K562 (cell line): ENCODE data around the gene NFATC2. TPM values are rescaled to one million over a fixed set of nuclear protein-coding genes. Genes with fewer than 3 reads are reported as not detected.

Source experiments
- ATAC-seq: fragments of 200-7000 bp; cut with Tn5 transposase; 3 replicates; pipeline ENCODE4 v1.9.1; 2020; ENCODE audit warnings: moderate library complexity
- BruUV-seq: library from RNA; stranded (reverse); fragments of 400-500 nt; replicated peaks from 2 replicates; lab custom pipeline; 2021; lab: Mats Ljungman, UMichigan
- CTCF ChIA-PET: fragments of 300-600 bp; formaldehyde crosslinking; extraction: SDS; loops from one replicate; lab custom pipeline; 2021; ENCODE audit warnings: low intra/inter-chr PET ratio; lab: Yijun Ruan, JAX
- POLR2A ChIA-PET: fragments of 300-600, 350-650 bp; sonication (Branson Sonifier 250); formaldehyde crosslinking; extraction: SDS; loops from one replicate; lab custom pipeline; 2021; ENCODE audit warnings: antibody characterized with exemption, inconsistent platforms; lab: Yijun Ruan, JAX
- DNase-seq, 4 experiments: peaks; one replicate each; pipeline versions ENCODE4 v3.0.0 to v3.0.0-alpha.2; 2011 to 2018; ENCODE audit warnings: low spot score in 3 of 4, mixed read lengths in 3 of 4; ENCODE audit errors: extremely low read depth in 1 of 4
- FAIRE-seq: peaks from 2 replicates; lab custom pipeline; 2011; peaks lifted over from hg19 to GRCh38; lab: Jason Lieb, UNC
- H2AFZ ChIP-seq: 2 replicates; pipeline ENCODE4 v1.6.0; 2011; ENCODE audit warnings: low read depth, low read length, control low read depth, inconsistent platforms
- H3K27ac ChIP-seq: fragments of 200-600 bp; 3 replicates; pipeline ENCODE4 v1.8.0; 2011; ENCODE audit warnings: low read depth, mild to moderate bottlenecking, control low read depth, inconsistent platforms, low read length, moderate library complexity, mixed read lengths; ENCODE audit errors: extremely low read depth
- H3K27me3 ChIP-seq, 2 experiments: fragments of 300-600 bp in 1 of 2; 2 replicates in 1 of 2; 3 replicates in 1 of 2; pipeline versions ENCODE4 v1.6.0 to v1.8.0; 2011; ENCODE audit warnings: inconsistent platforms in 2 of 2, low read length in 2 of 2, mild to moderate bottlenecking in 1 of 2, mixed read lengths in 1 of 2, moderate library complexity in 1 of 2; ENCODE audit not compliant: control insufficient read depth in 2 of 2, insufficient read depth in 2 of 2
- H3K36me3 ChIP-seq: fragments of 300-600 bp; 3 replicates; pipeline ENCODE4 v1.8.0; 2011; ENCODE audit warnings: mild to moderate bottlenecking, low read length, inconsistent platforms; ENCODE audit not compliant: control insufficient read depth, insufficient read depth
- H3K4me1 ChIP-seq, 2 experiments: fragments of 200-600 bp in 1 of 2; replicated peaks in 1 of 2; 2 replicates in 1 of 2; 3 replicates in 1 of 2; pipeline versions ENCODE4 v1.5.1 to v1.8.0; 2011; ENCODE audit warnings: inconsistent platforms in 2 of 2, low read length in 2 of 2, mild to moderate bottlenecking in 1 of 2, mixed read lengths in 1 of 2, moderate library complexity in 1 of 2; ENCODE audit not compliant: control insufficient read depth in 2 of 2, insufficient read depth in 2 of 2
- H3K4me2 ChIP-seq: 2 replicates; pipeline ENCODE4 v1.6.1; 2011; ENCODE audit warnings: low read length, control low read depth, inconsistent platforms, mixed read lengths; ENCODE audit not compliant: insufficient read depth
- H3K4me3 ChIP-seq: fragments of 200-600 bp; sonication (generic), shearing (Covaris generic); 2 replicates; pipeline ENCODE4 v1.5.1; 2016; ENCODE audit warnings: control low read depth, inconsistent platforms
- H3K79me2 ChIP-seq: fragments of 200-600 bp; 3 replicates; pipeline ENCODE4 v1.8.0; 2011; ENCODE audit warnings: low read length, inconsistent platforms; ENCODE audit not compliant: control insufficient read depth, insufficient read depth
- H3K9ac ChIP-seq, 2 experiments: 2 replicates each; pipeline versions ENCODE4 v1.6.0 to v1.6.1; 2011; ENCODE audit warnings: low read depth in 2 of 2, low read length in 2 of 2, control low read depth in 1 of 2, inconsistent platforms in 1 of 2, mild to moderate bottlenecking in 1 of 2, mixed read lengths in 1 of 2; ENCODE audit not compliant: insufficient read depth in 1 of 2
- H3K9me1 ChIP-seq: one replicate; pipeline ENCODE4 v1.6.0; 2011; ENCODE audit warnings: inconsistent platforms, mild to moderate bottlenecking, low read length, moderate library complexity; ENCODE audit not compliant: control insufficient read depth, insufficient read depth
- H3K9me3 ChIP-seq: replicated peaks from 2 replicates; pipeline ENCODE4 v1.5.1; 2011; ENCODE audit warnings: low read depth, low read length, inconsistent platforms; ENCODE audit not compliant: control insufficient read depth, insufficient read depth
- H4K20me1 ChIP-seq: replicated peaks from 2 replicates; pipeline ENCODE4 v1.6.1; 2011; ENCODE audit warnings: low read length, inconsistent platforms, mixed read lengths; ENCODE audit not compliant: control insufficient read depth, insufficient read depth
- BRD9 ChIP-seq: fragments of 450-650 bp; IDR thresholded peaks from 2 replicates; pipeline ENCODE4 v1.6.1; 2018; ENCODE audit warnings: low read depth; ENCODE audit not compliant: partially characterized antibody
- CHD1 ChIP-seq: fragments of 200-600 bp; sonication (generic); IDR thresholded peaks from one replicate; pipeline ENCODE4 v1.6.1; 2012; ENCODE audit warnings: mild to moderate bottlenecking, moderate library complexity, low read length, inconsistent platforms
- CHD2 ChIP-seq: IDR thresholded peaks from 2 replicates; pipeline ENCODE4 v1.6.1; 2011; ENCODE audit warnings: low read depth, low read length
- ESRRA ChIP-seq: fragments of 450-650 bp; IDR thresholded peaks from 2 replicates; pipeline ENCODE4 v1.6.1; 2014; ENCODE audit warnings: low read depth, mild to moderate bottlenecking, moderate library complexity, borderline replicate concordance
- FOXA1 ChIP-seq: fragments of 450-650 bp; IDR thresholded peaks from 2 replicates; pipeline ENCODE4 v1.6.1; 2016; ENCODE audit warnings: mild to moderate bottlenecking, borderline replicate concordance
- FOXP1 ChIP-seq: sonication (generic); formaldehyde crosslinking; IDR thresholded peaks from 2 replicates; pipeline ENCODE4 v1.8.0; 2022; ENCODE audit warnings: mild to moderate bottlenecking, missing genetic modification reagents
- HOXB6 ChIP-seq: fragments of 250-450 bp; sonication (Bioruptor Pico); IDR thresholded peaks from 2 replicates; pipeline ENCODE4 v1.5.1; 2022; ENCODE audit warnings: mild to moderate bottlenecking, borderline replicate concordance
- MTA2 ChIP-seq: fragments of 450-650 bp; IDR thresholded peaks from 2 replicates; pipeline ENCODE4 v1.6.1; 2016; ENCODE audit warnings: low read depth
- POLR2AphosphoS2 ChIP-seq: IDR thresholded peaks from 2 replicates; pipeline ENCODE4 v1.6.1; 2012; ENCODE audit warnings: low read length, improper control_type of control experiment
- WGBS: fragments of 100-300 bp; shearing (Covaris generic); methylation state at CpG from one replicate; pipeline ENCODE4 v1.1.6; 2016; ENCODE audit warnings: low coverage, mixed read lengths; ENCODE audit not compliant: insufficient coverage; ENCODE audit errors: missing lambda C conversion rate; 5-methylcytosine and 5-hydroxymethylcytosine counted together
- in situ Hi-C: fragments of 300-500 bp; cut with MboI; formaldehyde crosslinking; loops from 4 replicates; pipeline ENCODE4 v1.15.0; 2018; ENCODE audit warnings: inconsistent platforms, mixed read lengths
- intact Hi-C: fragments of 100-400 bp; cut with micrococcal nuclease; formaldehyde crosslinking; loops from 2 replicates; pipeline ENCODE4 v1.14.2; 2022
- polyA plus RNA-seq, 8 experiments: library from polyadenylated mRNA; depleted of rRNA in 4 of 8; stranded (reverse) in 5 of 8; unstranded in 3 of 8; fragments of >200 nt; fragmentation: Nextera tagmentation in 2 of 8; fragmentation: Illumina TruSeq in 1 of 8; extraction: Ambion mirVana in 2 of 8; extraction: Trizol in 1 of 8; gene quantifications; 2 replicates each; pipeline versions ENCODE4 v1.2.1 to v1.2.3, GENCODE V29; 2011 to 2014; ENCODE audit warnings: inconsistent platforms in 1 of 8, missing spikeins in 1 of 8
- total RNA-seq, 7 experiments: library from RNA; depleted of rRNA in 6 of 7; stranded (reverse); fragments of >200 nt in 6 of 7; fragmentation: Illumina TruSeq in 2 of 7; extraction: Trizol in 2 of 7; gene quantifications; 2 replicates each; pipeline versions ENCODE4 v1.2.1 to v1.2.3, GENCODE V29; 2011 to 2021; ENCODE audit warnings: low replicate concordance in 1 of 7
- TF ChIP-seq, protein P1 (sequence below): sonication (generic); formaldehyde crosslinking; IDR thresholded peaks from 2 replicates; pipeline ENCODE4 v1.8.1; 2022; ENCODE audit warnings: missing genetic modification reagents
- TF ChIP-seq, protein P2 (sequence below): fragments of 150-350 bp; conservative IDR thresholded peaks from 2 replicates; pipeline ENCODE4 v1.6.1; 2014; ENCODE audit warnings: low read length
- TF ChIP-seq, protein P3 (sequence below): fragments of 250-450 bp; sonication (Bioruptor Pico); IDR thresholded peaks from 2 replicates; pipeline ENCODE4 v1.8.0; 2022; ENCODE audit warnings: inconsistent platforms, mild to moderate bottlenecking, moderate library complexity, borderline replicate concordance
- TF ChIP-seq, protein P4 (sequence below): fragments of 450-650 bp; IDR thresholded peaks from 2 replicates; pipeline ENCODE4 v1.6.1; 2017; ENCODE audit warnings: antibody characterized with exemption, mild to moderate bottlenecking

The NFATC2 gene
- total and polyA plus RNA-seq, 9 of the 15 experiments (the other 6 are each of a cell fraction or from before 2014, with no cell fraction given), result 1.9 to 11.2 (median 3.0) TPM

DNA sequence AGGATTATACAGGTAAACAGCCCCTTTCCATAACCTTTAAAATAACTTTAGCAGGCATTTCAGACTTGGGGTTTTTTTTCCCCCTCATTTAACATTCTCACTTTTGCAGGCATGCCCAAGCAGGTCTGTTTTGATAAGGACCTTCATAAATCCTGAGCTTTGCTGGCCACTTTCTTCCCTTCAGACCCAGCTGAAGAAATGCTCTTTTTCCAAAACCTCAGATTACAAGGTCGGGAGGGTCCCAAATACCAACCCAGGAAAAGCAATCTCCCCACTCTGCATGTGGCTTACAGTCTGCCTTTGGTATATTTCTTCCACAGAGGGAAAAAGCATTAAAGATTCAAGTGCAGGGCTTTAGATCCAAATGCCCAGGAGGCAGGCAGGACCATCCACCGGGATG lies 6.8 kb downstream of the NFATC2 start (continued):
- TF ChIP-seq, protein P1, sequence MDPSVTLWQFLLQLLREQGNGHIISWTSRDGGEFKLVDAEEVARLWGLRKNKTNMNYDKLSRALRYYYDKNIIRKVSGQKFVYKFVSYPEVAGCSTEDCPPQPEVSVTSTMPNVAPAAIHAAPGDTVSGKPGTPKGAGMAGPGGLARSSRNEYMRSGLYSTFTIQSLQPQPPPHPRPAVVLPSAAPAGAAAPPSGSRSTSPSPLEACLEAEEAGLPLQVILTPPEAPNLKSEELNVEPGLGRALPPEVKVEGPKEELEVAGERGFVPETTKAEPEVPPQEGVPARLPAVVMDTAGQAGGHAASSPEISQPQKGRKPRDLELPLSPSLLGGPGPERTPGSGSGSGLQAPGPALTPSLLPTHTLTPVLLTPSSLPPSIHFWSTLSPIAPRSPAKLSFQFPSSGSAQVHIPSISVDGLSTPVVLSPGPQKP (CRISPR knock-in tag), result no peak
- TF ChIP-seq, protein P2, sequence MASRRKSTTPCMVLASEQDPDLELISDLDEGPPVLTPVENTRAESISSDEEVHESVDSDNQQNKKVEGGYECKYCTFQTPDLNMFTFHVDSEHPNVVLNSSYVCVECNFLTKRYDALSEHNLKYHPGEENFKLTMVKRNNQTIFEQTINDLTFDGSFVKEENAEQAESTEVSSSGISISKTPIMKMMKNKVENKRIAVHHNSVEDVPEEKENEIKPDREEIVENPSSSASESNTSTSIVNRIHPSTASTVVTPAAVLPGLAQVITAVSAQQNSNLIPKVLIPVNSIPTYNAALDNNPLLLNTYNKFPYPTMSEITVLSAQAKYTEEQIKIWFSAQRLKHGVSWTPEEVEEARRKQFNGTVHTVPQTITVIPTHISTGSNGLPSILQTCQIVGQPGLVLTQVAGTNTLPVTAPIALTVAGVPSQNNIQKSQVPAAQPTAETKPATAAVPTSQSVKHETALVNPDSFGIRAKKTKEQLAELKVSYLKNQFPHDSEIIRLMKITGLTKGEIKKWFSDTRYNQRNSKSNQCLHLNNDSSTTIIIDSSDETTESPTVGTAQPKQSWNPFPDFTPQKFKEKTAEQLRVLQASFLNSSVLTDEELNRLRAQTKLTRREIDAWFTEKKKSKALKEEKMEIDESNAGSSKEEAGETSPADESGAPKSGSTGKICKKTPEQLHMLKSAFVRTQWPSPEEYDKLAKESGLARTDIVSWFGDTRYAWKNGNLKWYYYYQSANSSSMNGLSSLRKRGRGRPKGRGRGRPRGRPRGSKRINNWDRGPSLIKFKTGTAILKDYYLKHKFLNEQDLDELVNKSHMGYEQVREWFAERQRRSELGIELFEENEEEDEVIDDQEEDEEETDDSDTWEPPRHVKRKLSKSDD, result no peak

DNA sequence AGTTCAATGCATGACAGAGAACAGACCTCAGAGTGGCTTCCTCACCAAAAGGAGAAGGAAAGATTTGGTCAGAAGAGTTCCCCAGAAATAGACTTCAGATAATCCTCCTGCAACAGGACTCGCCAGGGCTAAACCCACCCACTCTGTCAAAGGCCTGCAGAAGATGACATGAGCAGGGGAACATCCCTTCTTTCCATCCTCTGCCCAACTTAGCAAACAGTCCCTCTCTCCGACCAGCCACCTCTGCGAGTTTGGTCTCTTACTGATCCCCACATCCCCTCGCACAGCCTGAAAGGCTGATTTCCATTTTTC lies 7.5 kb downstream of the NFATC2 start:
- no peak for ATAC-seq
- Histone ChIP-seq H3K4me1 (peaks cover 15 to 35% of the 10 kb centered on the region in 2 experiments; a peak in 4 of 5 replicates), H3K9me1 (no peaks in the 10 kb centered on the region), H3K27me3 (no peaks in the 10 kb centered on the region), H3K36me3 (peaks cover 36% of the 10 kb centered on the region), H3K4me2 (no peak overlapping the region), H3K9ac (no peak overlapping the region), H3K79me2 (peaks cover 93% of the 10 kb centered on the region), H2AFZ (no peak overlapping the region), H3K27ac (no peak overlapping the region), H4K20me1 (peaks cover 3% of the 10 kb centered on the region; the same call in 1 of the 2 replicates), H3K4me3 (no peak overlapping the region), H3K9me3 (no peaks in the 10 kb centered on the region)
- no peak for DNase-seq
- BruUV-seq, result no TSS peak
- intact Hi-C loops (no loop called here), in situ Hi-C loops (no loop called here)
- FAIRE-seq, result no peak
- ChIA-PET POLR2A (no interaction called here), CTCF (no interaction called here)
- 72% methylated on average over 4 of the region's 4 CpGs for WGBS
- TF ChIP-seq HOXB6 (no peak), CHD2 (no peak), FOXA1 (no peak), BRD9 (no peak), POLR2AphosphoS2 (no peak), FOXP1 (CRISPR knock-in tag) (no peak), ESRRA (no peak), MTA2 (no peak), CHD1 (no peak)
- TF ChIP-seq, protein P3, sequence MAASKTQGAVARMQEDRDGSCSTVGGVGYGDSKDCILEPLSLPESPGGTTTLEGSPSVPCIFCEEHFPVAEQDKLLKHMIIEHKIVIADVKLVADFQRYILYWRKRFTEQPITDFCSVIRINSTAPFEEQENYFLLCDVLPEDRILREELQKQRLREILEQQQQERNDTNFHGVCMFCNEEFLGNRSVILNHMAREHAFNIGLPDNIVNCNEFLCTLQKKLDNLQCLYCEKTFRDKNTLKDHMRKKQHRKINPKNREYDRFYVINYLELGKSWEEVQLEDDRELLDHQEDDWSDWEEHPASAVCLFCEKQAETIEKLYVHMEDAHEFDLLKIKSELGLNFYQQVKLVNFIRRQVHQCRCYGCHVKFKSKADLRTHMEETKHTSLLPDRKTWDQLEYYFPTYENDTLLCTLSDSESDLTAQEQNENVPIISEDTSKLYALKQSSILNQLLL (CRISPR knock-in tag), result no peak
- TF ChIP-seq, protein P4, sequence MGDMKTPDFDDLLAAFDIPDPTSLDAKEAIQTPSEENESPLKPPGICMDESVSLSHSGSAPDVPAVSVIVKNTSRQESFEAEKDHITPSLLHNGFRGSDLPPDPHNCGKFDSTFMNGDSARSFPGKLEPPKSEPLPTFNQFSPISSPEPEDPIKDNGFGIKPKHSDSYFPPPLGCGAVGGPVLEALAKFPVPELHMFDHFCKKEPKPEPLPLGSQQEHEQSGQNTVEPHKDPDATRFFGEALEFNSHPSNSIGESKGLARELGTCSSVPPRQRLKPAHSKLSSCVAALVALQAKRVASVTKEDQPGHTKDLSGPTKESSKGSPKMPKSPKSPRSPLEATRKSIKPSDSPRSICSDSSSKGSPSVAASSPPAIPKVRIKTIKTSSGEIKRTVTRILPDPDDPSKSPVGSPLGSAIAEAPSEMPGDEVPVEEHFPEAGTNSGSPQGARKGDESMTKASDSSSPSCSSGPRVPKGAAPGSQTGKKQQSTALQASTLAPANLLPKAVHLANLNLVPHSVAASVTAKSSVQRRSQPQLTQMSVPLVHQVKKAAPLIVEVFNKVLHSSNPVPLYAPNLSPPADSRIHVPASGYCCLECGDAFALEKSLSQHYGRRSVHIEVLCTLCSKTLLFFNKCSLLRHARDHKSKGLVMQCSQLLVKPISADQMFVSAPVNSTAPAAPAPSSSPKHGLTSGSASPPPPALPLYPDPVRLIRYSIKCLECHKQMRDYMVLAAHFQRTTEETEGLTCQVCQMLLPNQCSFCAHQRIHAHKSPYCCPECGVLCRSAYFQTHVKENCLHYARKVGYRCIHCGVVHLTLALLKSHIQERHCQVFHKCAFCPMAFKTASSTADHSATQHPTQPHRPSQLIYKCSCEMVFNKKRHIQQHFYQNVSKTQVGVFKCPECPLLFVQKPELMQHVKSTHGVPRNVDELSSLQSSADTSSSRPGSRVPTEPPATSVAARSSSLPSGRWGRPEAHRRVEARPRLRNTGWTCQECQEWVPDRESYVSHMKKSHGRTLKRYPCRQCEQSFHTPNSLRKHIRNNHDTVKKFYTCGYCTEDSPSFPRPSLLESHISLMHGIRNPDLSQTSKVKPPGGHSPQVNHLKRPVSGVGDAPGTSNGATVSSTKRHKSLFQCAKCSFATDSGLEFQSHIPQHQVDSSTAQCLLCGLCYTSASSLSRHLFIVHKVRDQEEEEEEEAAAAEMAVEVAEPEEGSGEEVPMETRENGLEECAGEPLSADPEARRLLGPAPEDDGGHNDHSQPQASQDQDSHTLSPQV, result no peak
